Measurements from ENCODE around the gene SLFN14.

The SLFN14 gene

GRCh38 chr17:35515027-35515426 lies 45.6 kb downstream of the SLFN14 start:
- Histone ChIP-seq H3K27me3 (replicated peaks) (peaks cover 20% of the 10 kb centered on the region), H3K4me3 (ENCODE audit: low read depth, low read length) (no peak overlapping the region), H3K36me3 (replicated peaks) (no peaks in the 10 kb centered on the region)

DNA sequence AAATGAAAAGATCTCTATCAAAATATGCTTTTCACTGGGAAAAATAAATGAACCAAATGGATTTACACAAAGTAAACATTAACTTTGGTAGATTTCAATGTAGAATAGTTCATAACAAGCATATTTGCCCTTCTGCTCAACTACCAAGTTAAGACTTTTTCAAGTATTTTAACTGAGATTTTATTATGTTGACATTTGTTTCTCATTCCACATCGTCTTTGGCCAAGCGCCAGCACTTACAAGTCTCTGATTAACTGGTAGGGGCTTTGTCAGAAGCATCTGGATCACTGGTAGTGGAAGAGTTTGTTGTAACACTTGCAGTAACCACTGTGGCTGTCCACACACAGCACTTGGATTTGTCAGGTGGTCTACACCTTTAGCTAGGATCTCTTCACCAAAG lies 46.1 kb downstream of the SLFN14 start:
- DNase-seq: no peak
- in situ Hi-C loops (cut with HindIII; ENCODE audit: low pct_ligation_motif_present, low sequenced_read_pairs): no loop called here
- Histone ChIP-seq H3K4me3 (ENCODE audit: low read depth, low read length) (no peak overlapping the region), H3K27me3 (replicated peaks) (peaks cover 20% of the 10 kb centered on the region), H3K27ac (no peak overlapping the region), H3K36me3 (replicated peaks) (no peaks in the 10 kb centered on the region)
- TF ChIP-seq CTCF (IDR thresholded peaks at IDR 0.05; ENCODE audit: low read depth, low read length, missing control alignments): no peak

More at GRCh38 chr17:35515027-35515426, 45.6 kb downstream of the SLFN14 start:
- no peak for TF ChIP-seq CTCF (IDR thresholded peaks at IDR 0.05; ENCODE audit: low read depth, low read length, missing control alignments)
- no peak for DNase-seq
- in situ Hi-C loops (cut with HindIII; ENCODE audit: low pct_ligation_motif_present, low sequenced_read_pairs): no loop called here
- no peak overlapping the region for H3K27ac ChIP-seq
